Measurements from ENCODE around the gene IFITM5. TPM values are rescaled to one million over a fixed set of nuclear protein-coding genes. Genes with fewer than 3 reads are reported as not detected.

IFITM5 gene
- total and polyA plus RNA-seq, 10 donors: not detected

DNA sequence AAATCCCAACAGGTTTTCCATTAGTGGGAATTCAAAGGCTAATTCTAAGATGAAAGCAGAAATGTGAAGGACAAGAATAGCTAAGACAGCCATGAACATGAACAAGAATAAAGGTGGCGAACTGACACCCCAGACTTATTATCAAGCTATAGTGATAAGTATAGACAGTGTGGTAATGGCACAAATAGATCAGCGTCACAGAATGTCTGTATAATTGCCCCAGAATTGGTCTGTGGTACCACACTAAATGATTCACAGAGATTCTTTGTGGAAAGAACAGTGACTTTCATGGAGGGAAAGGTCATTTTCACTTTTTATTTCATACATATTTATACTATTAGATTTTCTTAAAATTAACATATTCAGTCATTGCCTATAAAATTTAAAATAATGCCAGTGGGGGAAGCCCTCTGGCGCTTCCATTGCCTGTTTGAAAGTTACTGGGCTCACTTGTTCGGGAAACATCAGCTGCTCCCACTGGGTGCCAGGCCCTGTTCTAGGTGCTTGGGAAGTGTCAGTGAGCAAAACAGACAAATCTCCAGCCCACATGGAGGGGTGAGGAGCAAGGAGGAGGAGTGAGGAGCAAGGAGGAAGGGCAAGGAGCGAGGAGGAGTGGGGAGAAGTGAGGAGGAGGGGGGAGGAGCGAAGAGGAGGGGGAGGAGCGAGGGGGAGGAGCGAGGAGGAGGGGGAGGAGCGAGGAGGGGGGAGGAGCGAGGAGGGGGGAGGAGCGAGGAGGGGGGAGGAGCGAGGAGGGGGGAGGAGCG is 32.5 kb downstream of the IFITM5 start:
- TF ChIP-seq POLR2A (IDR thresholded peaks at IDR 0.05): no peak
- TF ChIP-seq POLR2AphosphoS5 (IDR thresholded peaks at IDR 0.05): no peak
- TF ChIP-seq, protein P1, sequence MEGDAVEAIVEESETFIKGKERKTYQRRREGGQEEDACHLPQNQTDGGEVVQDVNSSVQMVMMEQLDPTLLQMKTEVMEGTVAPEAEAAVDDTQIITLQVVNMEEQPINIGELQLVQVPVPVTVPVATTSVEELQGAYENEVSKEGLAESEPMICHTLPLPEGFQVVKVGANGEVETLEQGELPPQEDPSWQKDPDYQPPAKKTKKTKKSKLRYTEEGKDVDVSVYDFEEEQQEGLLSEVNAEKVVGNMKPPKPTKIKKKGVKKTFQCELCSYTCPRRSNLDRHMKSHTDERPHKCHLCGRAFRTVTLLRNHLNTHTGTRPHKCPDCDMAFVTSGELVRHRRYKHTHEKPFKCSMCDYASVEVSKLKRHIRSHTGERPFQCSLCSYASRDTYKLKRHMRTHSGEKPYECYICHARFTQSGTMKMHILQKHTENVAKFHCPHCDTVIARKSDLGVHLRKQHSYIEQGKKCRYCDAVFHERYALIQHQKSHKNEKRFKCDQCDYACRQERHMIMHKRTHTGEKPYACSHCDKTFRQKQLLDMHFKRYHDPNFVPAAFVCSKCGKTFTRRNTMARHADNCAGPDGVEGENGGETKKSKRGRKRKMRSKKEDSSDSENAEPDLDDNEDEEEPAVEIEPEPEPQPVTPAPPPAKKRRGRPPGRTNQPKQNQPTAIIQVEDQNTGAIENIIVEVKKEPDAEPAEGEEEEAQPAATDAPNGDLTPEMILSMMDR (IDR thresholded peaks at IDR 0.05 in 8 of 11, conservative IDR thresholded peaks at IDR 0.05 in 3 of 11): no peak
- Histone ChIP-seq H3K9me3 (peaks cover 0 to 14% (median 10%) of the 10 kb centered on the region in 8 donors), H3K27me3 (replicated peaks in 1 of 7) (no peaks in the 10 kb centered on the region), H3K4me1 (peaks cover 0 to 43% (median 19%) of the 10 kb centered on the region in 6 donors), H3K36me3 (no peaks in the 10 kb centered on the region), H3K4me3 (peak overlapping the region in 1 of 8 donors; percentile 34), H3K27ac (peak overlapping the region in 5 of 8 donors; percentile 21 to 77 (median 60))
- WGBS, 5 donors: 67 to 94% (median 74%) methylated on average over 4 to 6 of the region's 13 CpGs
- DNase-seq: peak; percentile 83
- intact Hi-C loops (cut with DNase I; ENCODE audit: low total_unique reads): no loop called here

DNA sequence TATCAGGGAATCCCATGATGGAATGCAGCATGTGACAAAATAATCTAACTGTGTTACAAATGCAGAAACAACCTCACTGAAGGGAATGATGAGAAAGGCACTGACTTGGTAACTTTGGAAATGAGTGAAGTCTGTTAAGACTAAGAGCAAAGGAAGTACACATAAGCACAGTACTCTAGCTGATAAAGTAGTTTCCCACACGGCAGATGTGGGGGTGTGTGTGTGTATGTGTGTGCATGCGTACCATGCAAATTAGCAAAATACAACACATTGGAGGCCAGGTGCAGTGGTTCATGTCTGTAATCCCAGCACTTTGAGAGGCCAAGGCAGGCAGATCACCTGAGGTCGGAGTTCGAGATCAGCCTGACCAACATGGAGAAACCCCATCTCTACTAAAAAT is 37.7 kb downstream of the IFITM5 start:
- DNase-seq: no peak
- Histone ChIP-seq H3K4me3 (no peak overlapping the region), H3K36me3 (no peaks in the 10 kb centered on the region), H3K27ac (no peak overlapping the region), H3K27me3 (replicated peaks in 1 of 7) (no peaks in the 10 kb centered on the region), H3K9me3 (peaks cover 0 to 16% (median 10%) of the 10 kb centered on the region in 8 donors), H3K4me1 (peaks cover 0 to 16% (median 2%) of the 10 kb centered on the region in 6 donors)
- TF ChIP-seq POLR2A (IDR thresholded peaks at IDR 0.05): no peak
- TF ChIP-seq POLR2AphosphoS5 (IDR thresholded peaks at IDR 0.05): no peak
- TF ChIP-seq, protein P1 (IDR thresholded peaks at IDR 0.05 in 8 of 11, conservative IDR thresholded peaks at IDR 0.05 in 3 of 11): no peak
- intact Hi-C loops (cut with DNase I; ENCODE audit: low total_unique reads): no loop called here
- WGBS, 5 donors: 79 to 88% (median 86%) methylated on average over 4 of the region's 4 CpGs

DNA sequence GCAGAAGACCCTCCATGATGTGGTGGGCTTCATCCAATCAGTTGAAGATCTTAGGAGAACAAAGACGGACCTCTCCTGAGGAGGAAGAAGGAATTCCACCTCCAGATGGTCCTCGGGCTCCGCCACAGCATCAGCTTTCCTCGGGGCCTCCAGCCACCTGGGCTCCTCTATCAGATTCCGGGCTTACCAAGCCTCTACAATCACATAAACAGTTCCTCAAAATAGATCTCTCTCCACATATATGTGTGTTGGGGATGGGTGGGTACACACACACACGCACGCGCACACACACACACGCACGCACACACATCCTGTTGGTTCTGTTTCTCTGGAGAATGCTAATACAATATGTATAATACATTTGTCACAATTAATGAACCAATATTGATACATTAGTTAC is 39.9 kb downstream of the IFITM5 start:
- 51 to 70% (median 68%) methylated on average over 10 of the region's 10 CpGs for WGBS, 5 donors

More for the DNA sequence above, 39.9 kb downstream of the IFITM5 start:
- no peak overlapping the region for H3K4me3 ChIP-seq
- H3K9me3 ChIP-seq: peaks cover 0 to 5% (median 0%) of the 10 kb centered on the region in 8 donors
- no peak for DNase-seq
- no peak overlapping the region for H3K27ac ChIP-seq
- TF ChIP-seq, protein P1 (IDR thresholded peaks at IDR 0.05 in 8 of 11, conservative IDR thresholded peaks at IDR 0.05 in 3 of 11): no peak
- TF ChIP-seq POLR2A (IDR thresholded peaks at IDR 0.05) (no peak), POLR2AphosphoS5 (IDR thresholded peaks at IDR 0.05) (no peak)
- intact Hi-C loops (cut with DNase I; ENCODE audit: low total_unique reads): loop anchor here (10.0 kb wide), 1 partner anchor 105 kb away; the partner anchor contains the start of gene B4GALNT4
- H3K27me3 ChIP-seq (replicated peaks in 1 of 7): no peaks in the 10 kb centered on the region
- peaks cover 0 to 15% (median 2%) of the 10 kb centered on the region in 6 donors for H3K4me1 ChIP-seq
- H3K36me3 ChIP-seq: no peaks in the 10 kb centered on the region

Data from spleen (tissue), 11 donors.